ENCODE measurements around the gene FAM168A.
"Not testable (repeated sequence)": the region's sequence is repeated elsewhere in the genome, so short reads cannot be mapped to it uniquely, and the experiment has no call there.

Gene FAM168A

DNA sequence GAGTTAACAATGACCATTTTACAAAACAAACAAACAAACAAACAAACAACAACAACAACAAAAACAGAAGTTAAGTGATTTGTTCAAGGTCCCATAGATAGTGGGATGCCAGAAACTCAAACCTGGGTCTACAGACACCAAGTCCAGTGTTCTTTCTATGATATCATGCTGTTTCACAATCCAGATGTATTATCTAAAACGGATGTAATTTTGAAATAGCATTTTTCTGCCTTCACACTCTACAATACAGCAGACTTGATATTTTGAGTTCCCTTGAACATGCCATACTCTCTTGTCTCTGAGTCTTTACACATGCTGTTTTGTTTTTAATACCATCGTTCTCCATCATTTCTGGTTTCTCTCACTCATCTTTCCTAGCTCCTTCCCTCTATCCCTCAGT is 117.2 kb downstream of the FAM168A start:
- TF ChIP-seq, protein P1, sequence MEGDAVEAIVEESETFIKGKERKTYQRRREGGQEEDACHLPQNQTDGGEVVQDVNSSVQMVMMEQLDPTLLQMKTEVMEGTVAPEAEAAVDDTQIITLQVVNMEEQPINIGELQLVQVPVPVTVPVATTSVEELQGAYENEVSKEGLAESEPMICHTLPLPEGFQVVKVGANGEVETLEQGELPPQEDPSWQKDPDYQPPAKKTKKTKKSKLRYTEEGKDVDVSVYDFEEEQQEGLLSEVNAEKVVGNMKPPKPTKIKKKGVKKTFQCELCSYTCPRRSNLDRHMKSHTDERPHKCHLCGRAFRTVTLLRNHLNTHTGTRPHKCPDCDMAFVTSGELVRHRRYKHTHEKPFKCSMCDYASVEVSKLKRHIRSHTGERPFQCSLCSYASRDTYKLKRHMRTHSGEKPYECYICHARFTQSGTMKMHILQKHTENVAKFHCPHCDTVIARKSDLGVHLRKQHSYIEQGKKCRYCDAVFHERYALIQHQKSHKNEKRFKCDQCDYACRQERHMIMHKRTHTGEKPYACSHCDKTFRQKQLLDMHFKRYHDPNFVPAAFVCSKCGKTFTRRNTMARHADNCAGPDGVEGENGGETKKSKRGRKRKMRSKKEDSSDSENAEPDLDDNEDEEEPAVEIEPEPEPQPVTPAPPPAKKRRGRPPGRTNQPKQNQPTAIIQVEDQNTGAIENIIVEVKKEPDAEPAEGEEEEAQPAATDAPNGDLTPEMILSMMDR (IDR thresholded peaks at IDR 0.05; ENCODE audit: control extremely low read depth, extremely low read depth, low read depth, missing control alignments): no peak
- CTCF ChIA-PET: interaction anchor here (0.7 to 4.0 kb wide), 6 partner anchors 11 to 34 kb away, joined by 3 to 19 read pairs (median 4); no protein-coding TSS in a partner anchor
- POLR2A ChIA-PET: no interaction called here
- DNase-seq (ENCODE audit: extremely low spot score): no peak

DNA sequence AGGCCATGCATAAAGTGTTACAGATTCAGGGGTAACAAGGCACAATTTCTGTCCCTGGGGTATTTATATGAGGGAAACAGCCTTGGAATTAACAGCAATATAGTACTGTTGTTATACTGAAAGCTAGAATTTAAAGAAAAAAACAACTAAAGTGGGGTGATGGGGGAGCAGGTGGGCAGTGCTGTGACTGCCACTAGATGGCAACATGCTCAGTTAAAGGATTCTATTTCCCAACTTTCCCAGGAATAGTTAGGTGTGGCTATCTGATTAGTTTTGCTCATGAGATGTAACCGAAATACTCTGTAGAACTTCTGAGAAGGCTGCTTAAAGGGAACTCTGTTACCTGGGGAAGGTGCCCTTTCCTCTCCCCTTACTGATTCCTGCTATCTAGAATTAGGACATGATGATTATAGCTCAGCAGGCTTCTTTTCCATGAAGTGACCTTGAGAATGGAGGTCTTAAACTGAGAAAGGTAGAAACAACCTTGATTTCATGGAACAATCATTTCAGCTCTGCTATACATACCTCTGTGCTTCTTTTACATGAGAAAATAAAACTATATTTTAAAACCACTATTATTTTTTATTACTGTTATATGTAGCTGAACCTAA is 119.1 kb downstream of the FAM168A start:
- TF ChIP-seq, protein P1 (IDR thresholded peaks at IDR 0.05; ENCODE audit: control extremely low read depth, extremely low read depth, low read depth, missing control alignments): peak; percentile 53
- ChIA-PET POLR2A (no interaction called here), CTCF (interaction anchor here (0.7 to 4.0 kb wide), 16 partner anchors 10 to 183 kb away, joined by 3 to 19 read pairs (median 4); no protein-coding TSS in a partner anchor)
- DNase-seq (ENCODE audit: extremely low spot score): no peak

DNA sequence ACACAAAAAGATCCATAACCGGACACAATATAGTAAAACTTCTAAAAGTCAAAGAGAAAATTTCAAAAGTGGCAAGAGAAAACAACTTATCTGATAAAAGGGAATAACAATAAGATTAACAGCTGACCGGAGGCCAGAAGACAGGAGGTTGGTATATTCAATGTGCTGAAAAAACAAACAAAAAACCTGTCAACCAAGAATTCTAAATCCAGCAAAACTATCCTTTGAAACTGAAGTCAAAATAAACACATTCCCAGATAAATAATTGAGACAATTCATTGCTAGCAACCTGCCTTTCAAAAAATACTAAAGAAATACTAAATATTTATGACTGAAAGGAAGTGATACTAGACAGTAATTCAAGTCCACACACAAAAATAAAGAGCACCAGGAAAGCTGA is 120.4 kb downstream of the FAM168A start:
- no peak for DNase-seq (ENCODE audit: extremely low spot score)
- ChIA-PET CTCF (interaction anchor here (2.2 kb wide), 1 partner anchor 13 kb away, joined by 9 read pairs; no protein-coding TSS in a partner anchor), POLR2A (no interaction called here)
- TF ChIP-seq, protein P1 (IDR thresholded peaks at IDR 0.05; ENCODE audit: control extremely low read depth, extremely low read depth, low read depth, missing control alignments): no peak

DNA sequence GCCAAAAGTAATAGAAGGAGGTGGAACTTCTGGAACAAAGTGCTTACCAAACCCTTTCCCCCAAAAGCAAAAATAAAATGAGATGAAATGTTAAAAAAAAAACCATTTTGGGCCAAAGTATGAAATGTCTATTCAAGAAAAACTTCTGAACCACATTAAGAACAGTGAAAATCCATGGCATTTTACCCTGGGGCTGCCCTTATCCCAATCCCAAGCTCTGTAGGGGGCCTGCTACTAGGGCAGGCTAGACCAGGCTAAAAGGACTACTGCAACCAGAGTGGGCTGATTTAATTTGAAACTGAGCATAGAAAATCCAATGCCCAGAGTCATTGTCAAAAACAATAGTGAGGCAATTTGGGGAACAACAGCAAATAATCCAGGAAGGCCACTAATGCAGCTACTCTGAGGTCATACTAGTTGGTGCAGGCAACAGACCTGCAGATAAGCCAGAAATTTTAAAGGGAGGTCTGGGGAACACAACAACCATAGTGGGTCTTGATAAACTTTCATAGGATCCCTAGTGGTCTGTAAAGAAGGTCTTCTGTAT is 122.3 kb downstream of the FAM168A start:
- ChIA-PET CTCF (no interaction called here), POLR2A (no interaction called here)
- TF ChIP-seq, protein P1 (IDR thresholded peaks at IDR 0.05; ENCODE audit: control extremely low read depth, extremely low read depth, low read depth, missing control alignments): no peak
- no peak for DNase-seq (ENCODE audit: extremely low spot score)

DNA sequence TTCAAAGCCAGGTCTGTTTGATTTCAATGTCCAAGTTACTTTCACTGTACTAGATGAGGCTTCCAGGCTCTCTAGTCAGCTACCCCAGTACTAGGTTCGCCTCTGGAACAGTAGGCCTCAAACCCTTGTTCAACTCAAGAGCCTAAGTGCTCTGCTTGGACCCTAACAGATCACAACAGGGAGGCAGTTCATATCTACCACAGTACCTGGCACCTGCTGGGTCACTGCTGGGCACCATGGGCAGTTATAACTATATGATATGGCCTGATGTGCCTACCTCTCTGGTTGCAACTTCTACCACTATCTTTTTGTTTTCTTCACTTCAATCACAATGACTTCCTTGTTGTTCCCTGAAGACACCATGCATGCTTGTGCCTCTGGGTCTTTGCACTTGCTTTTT is 124.7 kb downstream of the FAM168A start:
- no peak for DNase-seq (ENCODE audit: extremely low spot score)
- ChIA-PET CTCF (interaction anchor here (1.5 kb wide), 1 partner anchor 104 kb away, joined by 3 read pairs; no protein-coding TSS in a partner anchor), POLR2A (no interaction called here)
- TF ChIP-seq, protein P1 (IDR thresholded peaks at IDR 0.05; ENCODE audit: control extremely low read depth, extremely low read depth, low read depth, missing control alignments): no peak

DNA sequence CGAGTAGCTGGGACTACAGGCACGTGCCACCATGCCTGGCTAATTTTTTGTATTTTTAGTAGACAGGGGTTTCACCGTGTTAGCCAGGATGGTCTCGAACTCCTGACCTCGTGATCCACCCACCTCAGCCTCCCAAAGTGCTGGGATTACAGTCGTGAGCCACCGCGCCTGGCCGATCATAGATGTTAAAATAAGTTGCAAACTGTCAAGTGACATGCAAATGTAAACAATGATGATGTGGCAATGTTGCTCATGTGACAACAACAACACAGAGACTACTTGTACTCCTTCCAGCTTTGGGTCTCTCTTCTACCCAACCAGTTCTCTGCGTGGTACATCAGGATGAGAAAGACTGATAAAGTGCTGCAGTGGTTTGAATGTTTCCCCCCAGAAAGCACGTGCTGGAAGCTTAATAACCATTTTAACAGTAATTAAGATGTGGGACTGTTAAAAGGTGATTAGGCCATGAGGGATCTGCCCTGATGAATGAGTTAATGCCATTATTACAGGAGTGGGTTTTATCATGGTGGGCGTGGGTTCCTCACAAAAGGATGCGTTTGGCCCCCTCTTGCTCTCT is 127.8 kb downstream of the FAM168A start:
- CTCF ChIA-PET: interaction anchor here (3.6 kb wide), 1 partner anchor 10 kb away, joined by 19 read pairs; no protein-coding TSS in a partner anchor
- POLR2A ChIA-PET; DNase-seq (ENCODE audit: extremely low spot score): not testable (repeated sequence)

DNA sequence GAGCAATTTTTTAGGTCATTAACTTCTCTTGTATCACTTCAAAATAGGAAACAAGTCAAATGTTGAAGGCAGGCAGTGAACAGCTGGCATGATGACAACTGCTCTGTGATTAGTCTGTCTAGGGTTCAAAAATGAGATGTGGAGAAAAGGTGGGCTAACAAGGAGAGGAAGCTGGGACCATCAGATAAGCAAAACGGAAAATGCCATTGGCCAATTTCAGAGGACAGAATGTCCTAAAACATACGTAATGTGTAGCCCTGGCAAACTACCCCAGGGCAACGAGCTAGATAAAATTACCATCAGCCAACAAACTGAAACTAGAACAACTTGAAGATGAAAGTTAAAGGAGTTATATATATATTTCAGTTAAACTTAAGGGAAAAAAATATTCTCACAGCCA is 128.5 kb downstream of the FAM168A start:
- TF ChIP-seq, protein P1 (IDR thresholded peaks at IDR 0.05; ENCODE audit: control extremely low read depth, extremely low read depth, low read depth, missing control alignments): no peak
- ChIA-PET POLR2A (no interaction called here), CTCF (interaction anchor here (1.0 to 3.6 kb wide), 4 partner anchors 11 to 233 kb away, joined by 3 to 19 read pairs (median 4); no protein-coding TSS in a partner anchor)
- no peak for DNase-seq (ENCODE audit: extremely low spot score)

All from GM10248 (cell line).